Choroid plexus epithelial cell (primary cell): ENCODE measurements around the gene TJP1.
"Not testable (repeated sequence)": the region's sequence is repeated elsewhere in the genome, so short reads cannot be mapped to it uniquely, and the experiment has no call there.

Experiments
- DNase-seq: peaks from one replicate; pipeline ENCODE4 v3.0.0-alpha.2; 2010; ENCODE audit warnings: low read depth
- H3K4me3 ChIP-seq: 2 replicates; pipeline ENCODE4 v1.5.1; 2011; ENCODE audit warnings: low read depth, mild to moderate bottlenecking, control low read depth, low read length, moderate library complexity
- TF ChIP-seq, protein P1 (sequence below): conservative IDR thresholded peaks from 2 replicates; pipeline ENCODE4 v1.5.1; 2011; ENCODE audit warnings: low read depth, mild to moderate bottlenecking, control low read depth, inconsistent platforms, low read length, moderate library complexity

Gene TJP1

DNA sequence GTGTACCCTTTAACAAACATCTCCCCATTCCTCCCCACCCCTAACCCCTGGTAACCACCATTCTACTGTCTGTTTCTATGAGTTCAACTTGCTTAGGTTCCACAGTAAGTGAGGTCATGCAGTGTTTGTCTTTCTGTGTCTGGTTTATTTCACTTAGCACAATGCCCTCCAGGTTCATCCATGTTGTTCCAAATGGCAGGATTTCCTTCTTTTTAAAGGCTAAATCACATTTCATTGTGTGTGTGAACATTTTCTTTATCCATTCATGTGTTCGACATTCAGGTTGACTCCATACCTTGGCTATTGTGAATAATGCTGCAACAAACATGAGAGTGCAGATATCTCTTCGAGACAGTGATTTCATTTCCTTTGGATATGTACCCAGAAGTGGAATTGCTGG is 62.7 kb downstream of the TJP1 start:
- DNase-seq, result no peak
- TF ChIP-seq, protein P1, sequence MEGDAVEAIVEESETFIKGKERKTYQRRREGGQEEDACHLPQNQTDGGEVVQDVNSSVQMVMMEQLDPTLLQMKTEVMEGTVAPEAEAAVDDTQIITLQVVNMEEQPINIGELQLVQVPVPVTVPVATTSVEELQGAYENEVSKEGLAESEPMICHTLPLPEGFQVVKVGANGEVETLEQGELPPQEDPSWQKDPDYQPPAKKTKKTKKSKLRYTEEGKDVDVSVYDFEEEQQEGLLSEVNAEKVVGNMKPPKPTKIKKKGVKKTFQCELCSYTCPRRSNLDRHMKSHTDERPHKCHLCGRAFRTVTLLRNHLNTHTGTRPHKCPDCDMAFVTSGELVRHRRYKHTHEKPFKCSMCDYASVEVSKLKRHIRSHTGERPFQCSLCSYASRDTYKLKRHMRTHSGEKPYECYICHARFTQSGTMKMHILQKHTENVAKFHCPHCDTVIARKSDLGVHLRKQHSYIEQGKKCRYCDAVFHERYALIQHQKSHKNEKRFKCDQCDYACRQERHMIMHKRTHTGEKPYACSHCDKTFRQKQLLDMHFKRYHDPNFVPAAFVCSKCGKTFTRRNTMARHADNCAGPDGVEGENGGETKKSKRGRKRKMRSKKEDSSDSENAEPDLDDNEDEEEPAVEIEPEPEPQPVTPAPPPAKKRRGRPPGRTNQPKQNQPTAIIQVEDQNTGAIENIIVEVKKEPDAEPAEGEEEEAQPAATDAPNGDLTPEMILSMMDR, result no peak
- H3K4me3 ChIP-seq, result no peak overlapping the region

DNA sequence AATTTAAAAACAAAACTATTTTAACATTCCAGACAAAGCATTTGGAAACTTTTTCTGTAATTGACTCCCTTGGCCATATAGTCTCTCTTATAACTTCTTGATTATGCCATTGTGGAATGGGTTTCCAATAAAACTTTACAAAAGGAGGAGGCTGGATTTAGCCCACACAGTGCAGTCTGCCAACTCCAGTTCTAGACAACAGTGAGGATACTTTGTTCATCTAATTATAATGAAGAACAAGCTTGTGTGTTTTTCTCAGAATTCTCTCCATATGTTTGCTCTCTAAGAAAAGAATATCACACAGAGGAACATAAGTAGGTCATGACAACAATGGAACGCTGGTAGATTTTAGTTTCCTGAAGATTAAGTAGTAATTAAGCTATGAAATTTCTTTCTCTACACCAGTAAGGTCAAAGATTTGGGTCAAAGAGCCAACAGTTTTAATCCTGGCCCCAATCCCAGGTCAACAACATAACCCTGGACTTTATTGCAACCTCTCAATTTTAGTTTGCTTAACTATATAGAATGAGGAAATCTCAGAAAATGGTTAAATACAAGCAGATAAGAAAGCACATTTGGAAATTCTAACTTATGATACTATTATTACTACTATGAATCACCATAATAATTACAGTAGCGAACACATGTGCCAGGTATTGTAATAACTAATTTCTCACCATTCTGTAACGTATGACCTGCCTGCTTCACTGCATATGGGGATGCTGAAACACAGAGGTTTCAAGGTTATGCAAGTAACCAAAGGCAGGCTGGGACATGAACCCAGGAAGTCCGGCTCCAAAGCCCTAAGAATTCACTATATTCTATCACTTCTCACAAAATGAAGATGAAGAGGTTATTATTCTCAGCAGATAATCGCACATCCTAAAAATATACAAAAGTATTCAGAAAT is 65.7 kb downstream of the TJP1 start:
- H3K4me3 ChIP-seq, result no peak overlapping the region
- TF ChIP-seq, protein P1, result no peak
- DNase-seq, result no peak

DNA sequence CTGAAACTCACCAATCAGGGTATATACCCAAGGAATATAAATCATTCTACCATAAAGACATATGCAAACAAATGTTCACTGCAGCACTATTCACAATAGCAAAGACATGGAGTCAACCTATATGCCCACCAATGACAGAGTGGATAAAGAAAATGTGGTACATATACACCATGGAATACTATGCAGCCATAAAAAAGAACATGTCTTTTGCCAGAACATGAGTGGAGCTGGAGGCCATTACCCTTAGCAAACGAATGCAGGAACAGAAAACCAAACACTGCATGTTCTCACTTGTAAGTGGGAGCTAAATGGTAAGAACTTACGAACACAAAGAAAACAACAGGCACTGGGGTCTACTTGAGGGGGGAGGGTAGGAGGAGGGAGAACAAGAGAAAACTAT is 68.3 kb downstream of the TJP1 start:
- H3K4me3 ChIP-seq, DNase-seq: not testable (repeated sequence)

DNA sequence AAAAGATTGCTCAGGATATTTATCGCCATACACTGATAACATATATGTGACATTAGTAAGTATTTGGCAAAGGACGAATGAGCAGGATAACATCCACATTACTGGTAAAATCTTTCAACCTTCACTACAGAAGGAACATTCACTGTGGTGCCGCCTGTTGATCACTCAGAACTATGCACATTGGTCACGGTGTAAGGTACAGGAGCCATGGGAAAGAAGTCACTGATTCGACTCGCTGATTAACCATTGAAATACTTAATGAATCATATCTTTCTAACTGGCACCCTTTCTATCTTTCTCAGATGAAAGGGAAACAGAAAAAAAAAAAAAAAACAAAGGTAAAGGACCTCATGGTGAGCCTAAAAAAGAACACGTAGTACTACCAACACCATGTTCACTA is 68.8 kb downstream of the TJP1 start:
- TF ChIP-seq, protein P1, result no peak
- no peak for DNase-seq
- no peak overlapping the region for H3K4me3 ChIP-seq

DNA sequence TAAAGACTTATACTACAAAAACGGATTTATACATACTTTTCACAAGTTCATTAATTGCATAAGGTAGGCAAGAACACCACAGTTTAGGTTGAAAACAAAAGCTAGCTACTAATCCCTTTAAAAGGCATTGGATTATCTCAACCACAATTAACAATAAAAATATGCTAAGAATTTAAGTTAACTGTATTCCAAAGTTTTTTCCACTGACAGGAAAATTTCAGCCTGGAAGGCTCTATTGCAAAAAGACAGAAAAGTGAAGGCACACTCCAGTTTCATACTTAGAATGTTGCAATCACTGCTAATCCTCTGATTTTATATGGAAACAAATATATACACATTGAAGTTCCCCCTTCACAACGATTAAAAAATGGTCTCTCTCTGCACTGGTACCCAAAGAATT is 71.5 kb downstream of the TJP1 start:
- no peak for DNase-seq
- H3K4me3 ChIP-seq, result no peak overlapping the region
- TF ChIP-seq, protein P1, result no peak

DNA sequence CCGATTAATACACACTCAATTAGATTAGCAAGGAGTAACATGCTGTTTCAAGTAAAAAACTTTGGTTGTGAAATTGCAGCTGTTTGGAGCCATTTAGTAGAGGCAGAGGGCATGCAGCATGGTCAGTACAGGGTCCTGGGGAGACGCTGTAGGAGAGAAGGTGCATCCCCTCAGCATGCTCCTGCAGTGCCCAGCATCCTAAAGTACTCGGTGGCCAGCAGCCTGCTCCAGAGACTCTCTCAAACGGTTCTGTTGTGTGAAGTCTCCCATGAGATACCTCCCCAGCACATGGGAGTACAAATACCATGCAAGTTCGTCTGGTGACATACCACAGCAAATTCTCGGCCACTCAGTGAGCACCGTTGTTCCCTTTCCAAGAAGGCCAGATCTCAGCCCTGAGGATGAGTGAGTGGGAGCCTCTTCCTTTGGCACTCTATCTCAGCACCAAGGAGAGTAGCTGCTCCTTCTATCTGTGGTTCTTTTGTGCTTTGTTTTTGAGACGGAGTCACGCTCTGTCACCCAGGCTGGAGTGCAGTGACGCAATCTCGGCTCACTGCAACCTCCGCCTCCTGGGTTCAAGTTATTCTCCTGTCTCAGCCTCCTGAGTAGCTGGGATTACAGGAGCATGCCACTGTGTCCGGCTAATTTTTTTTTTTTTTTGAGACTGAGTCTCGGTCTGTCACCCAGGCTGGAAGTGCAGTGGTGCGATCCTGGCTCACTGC is 72.7 kb downstream of the TJP1 start:
- TF ChIP-seq, protein P1, result no peak
- no peak overlapping the region for H3K4me3 ChIP-seq
- peak; percentile 27 for DNase-seq

DNA sequence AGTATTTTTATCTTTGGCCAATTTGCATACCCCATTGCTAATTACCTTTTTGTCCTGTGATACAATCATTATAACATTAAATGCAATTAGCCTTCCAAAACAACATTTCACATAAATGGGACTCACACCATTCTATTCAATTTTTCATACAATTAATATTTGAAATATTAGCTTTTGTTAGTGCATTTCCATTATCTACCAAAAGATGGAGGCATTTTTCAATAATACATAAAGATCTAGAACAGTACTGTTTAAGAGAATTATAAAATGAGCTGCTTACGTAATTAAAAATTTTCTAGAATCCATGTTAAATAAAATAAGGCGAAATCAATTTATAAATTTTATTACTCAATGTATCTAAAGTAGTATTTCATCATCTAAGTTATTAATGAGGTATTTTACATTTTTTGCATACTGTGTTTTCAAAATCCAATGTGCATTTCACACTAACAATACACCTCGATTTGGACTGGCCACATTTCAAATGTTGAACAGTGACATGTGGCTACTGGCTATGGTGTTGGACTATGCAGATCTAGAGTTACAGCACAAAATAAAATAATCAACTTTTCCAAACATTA is 74.3 kb downstream of the TJP1 start:
- TF ChIP-seq, protein P1, result peak; percentile 50
- peak; percentile 41 for DNase-seq
- H3K4me3 ChIP-seq, result no peak overlapping the region
